Astrocyte of the cerebellum (primary cell): ENCODE results near the gene BRSK2.

Experiments
- DNase-seq: peaks from one replicate; pipeline ENCODE4 v3.0.0-alpha.2; 2011; ENCODE audit warnings: low read depth
- H3K4me3 ChIP-seq: 2 replicates; pipeline ENCODE4 v1.5.1; 2011; ENCODE audit warnings: mild to moderate bottlenecking, low read depth, low read length, moderate library complexity
- in situ Hi-C: cut with HindIII; loops from 2 replicates; pipeline ENCODE4 v1.10.0; 2017; ENCODE audit warnings: low sequenced_read_pairs
- TF ChIP-seq, protein P1 (sequence below): IDR thresholded peaks from 2 replicates; pipeline ENCODE4 v1.5.1; 2012; ENCODE audit warnings: low read length, low read depth, moderate library complexity, mild to moderate bottlenecking; ENCODE audit errors: missing control alignments

The BRSK2 gene

GRCh38 chr11:1484695-1485503, 95.2 kb downstream of the BRSK2 start:
- DNase-seq, result no peak
- no peak overlapping the region for H3K4me3 ChIP-seq
- in situ Hi-C loops, result no loop called here
- TF ChIP-seq, protein P1, sequence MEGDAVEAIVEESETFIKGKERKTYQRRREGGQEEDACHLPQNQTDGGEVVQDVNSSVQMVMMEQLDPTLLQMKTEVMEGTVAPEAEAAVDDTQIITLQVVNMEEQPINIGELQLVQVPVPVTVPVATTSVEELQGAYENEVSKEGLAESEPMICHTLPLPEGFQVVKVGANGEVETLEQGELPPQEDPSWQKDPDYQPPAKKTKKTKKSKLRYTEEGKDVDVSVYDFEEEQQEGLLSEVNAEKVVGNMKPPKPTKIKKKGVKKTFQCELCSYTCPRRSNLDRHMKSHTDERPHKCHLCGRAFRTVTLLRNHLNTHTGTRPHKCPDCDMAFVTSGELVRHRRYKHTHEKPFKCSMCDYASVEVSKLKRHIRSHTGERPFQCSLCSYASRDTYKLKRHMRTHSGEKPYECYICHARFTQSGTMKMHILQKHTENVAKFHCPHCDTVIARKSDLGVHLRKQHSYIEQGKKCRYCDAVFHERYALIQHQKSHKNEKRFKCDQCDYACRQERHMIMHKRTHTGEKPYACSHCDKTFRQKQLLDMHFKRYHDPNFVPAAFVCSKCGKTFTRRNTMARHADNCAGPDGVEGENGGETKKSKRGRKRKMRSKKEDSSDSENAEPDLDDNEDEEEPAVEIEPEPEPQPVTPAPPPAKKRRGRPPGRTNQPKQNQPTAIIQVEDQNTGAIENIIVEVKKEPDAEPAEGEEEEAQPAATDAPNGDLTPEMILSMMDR, result no peak

GRCh38 chr11:1485504-1485885, 95.8 kb downstream of the BRSK2 start:
- TF ChIP-seq, protein P1, result no peak
- in situ Hi-C loops, result no loop called here
- no peak overlapping the region for H3K4me3 ChIP-seq
- no peak for DNase-seq

GRCh38 chr11:1486054-1486825, 96.5 kb downstream of the BRSK2 start, which contains the start of gene MOB2:
Gene MOB2, minus strand, starts transcription at chr11:1486779. Its CDS starts 223 bp downstream, at chr11:1486556.
- no peak within 1 kb of the TSS for H3K4me3 ChIP-seq
- TF ChIP-seq, protein P1, result no peak
- no peak for DNase-seq
- in situ Hi-C loops, result no loop called here

- no peak overlapping the region for H3K4me3 ChIP-seq
- DNase-seq, result no peak
- in situ Hi-C loops, result no loop called here
- TF ChIP-seq, protein P1, result no peak
Observed at GRCh38 chr11:1487091-1487850, 97.5 kb downstream of the BRSK2 start.

GRCh38 chr11:1487851-1488574, 98.3 kb downstream of the BRSK2 start:
- no peak overlapping the region for H3K4me3 ChIP-seq
- in situ Hi-C loops, result no loop called here
- TF ChIP-seq, protein P1, result no peak
- DNase-seq, result no peak

GRCh38 chr11:1488575-1489180, 98.9 kb downstream of the BRSK2 start:
- in situ Hi-C loops, result no loop called here
- no peak for DNase-seq
- TF ChIP-seq, protein P1, result no peak
- H3K4me3 ChIP-seq, result no peak overlapping the region
